Lower leg skin (tissue), 3 donors: Measurements from ENCODE around the gene SBNO2.

ENCODE experiments used
- CTCF ChIP-seq, 3 donors: fragments of 450-650 bp; IDR thresholded peaks; one replicate each; pipeline ENCODE4 v1.5.1; 2016; ENCODE audit warnings: antibody characterized with exemption in 3 of 3, mild to moderate bottlenecking in 3 of 3, moderate library complexity in 2 of 3
- POLR2A ChIP-seq, 2 donors: fragments of 450-650 bp; IDR thresholded peaks; one replicate each; pipeline ENCODE4 v1.6.1; 2016 to 2017; ENCODE audit warnings: antibody characterized with exemption in 2 of 2, mild to moderate bottlenecking in 1 of 2, moderate library complexity in 1 of 2

- TF ChIP-seq POLR2A (IDR thresholded peaks at IDR 0.05) = no peak
- no peak for TF ChIP-seq CTCF (IDR thresholded peaks at IDR 0.05)
Observed at GRCh38 chr19:1122021-1122971, 51.8 kb downstream of the SBNO2 start.
